OCI-LY1 (cell line): ENCODE data around the gene ZNF579.

ENCODE experiments used
- EZH2 ChIP-seq: fragments of 200-600 bp; sonication (generic), shearing (Covaris generic); IDR thresholded peaks from 2 replicates; pipeline ENCODE4 v1.8.0; 2017; ENCODE audit warnings: borderline replicate concordance, mixed run types, mild to moderate bottlenecking, antibody characterized with exemption, low read length, moderate library complexity, mixed read lengths
- TF ChIP-seq, protein P1 (sequence below): fragments of 200-600 bp; sonication (generic), shearing (Covaris generic); IDR thresholded peaks from 2 replicates; pipeline ENCODE4 v1.5.1; 2017; ENCODE audit warnings: mild to moderate bottlenecking, antibody characterized with exemption, low read length, moderate library complexity, mixed read lengths

DNA sequence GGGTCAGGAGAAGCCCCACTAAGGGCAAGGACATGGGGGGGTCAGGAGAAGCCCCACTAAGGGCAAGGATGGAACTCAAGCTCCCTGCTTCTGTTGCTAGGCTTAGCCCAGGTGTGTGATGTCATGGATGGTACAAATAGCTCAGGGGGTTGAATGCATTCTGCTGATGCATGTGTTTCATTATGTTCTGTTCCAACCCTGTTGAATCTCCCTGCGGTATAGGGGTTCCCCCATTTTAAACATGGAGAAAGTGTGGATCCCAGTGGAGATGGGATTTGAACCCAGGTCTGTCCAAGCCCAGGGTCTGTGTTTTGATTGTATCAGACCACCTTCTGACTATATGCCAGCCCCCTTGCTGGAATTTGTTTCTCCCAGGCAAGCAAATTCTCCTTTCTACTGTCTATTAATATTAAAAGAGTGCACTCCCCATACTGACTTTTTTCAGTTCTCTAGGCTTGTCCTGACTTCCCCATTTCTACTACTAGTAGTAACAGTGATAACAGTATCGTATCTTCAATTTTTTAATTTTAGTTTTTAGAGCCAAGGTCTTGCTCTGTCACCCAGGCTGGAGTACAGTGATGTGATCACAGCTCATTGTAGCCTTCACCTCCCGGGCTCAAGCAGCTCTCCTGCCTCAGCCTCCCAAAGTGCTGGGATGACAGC, 31.5 kb upstream of the ZNF579 start:
- TF ChIP-seq, protein P1, sequence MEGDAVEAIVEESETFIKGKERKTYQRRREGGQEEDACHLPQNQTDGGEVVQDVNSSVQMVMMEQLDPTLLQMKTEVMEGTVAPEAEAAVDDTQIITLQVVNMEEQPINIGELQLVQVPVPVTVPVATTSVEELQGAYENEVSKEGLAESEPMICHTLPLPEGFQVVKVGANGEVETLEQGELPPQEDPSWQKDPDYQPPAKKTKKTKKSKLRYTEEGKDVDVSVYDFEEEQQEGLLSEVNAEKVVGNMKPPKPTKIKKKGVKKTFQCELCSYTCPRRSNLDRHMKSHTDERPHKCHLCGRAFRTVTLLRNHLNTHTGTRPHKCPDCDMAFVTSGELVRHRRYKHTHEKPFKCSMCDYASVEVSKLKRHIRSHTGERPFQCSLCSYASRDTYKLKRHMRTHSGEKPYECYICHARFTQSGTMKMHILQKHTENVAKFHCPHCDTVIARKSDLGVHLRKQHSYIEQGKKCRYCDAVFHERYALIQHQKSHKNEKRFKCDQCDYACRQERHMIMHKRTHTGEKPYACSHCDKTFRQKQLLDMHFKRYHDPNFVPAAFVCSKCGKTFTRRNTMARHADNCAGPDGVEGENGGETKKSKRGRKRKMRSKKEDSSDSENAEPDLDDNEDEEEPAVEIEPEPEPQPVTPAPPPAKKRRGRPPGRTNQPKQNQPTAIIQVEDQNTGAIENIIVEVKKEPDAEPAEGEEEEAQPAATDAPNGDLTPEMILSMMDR: no peak
- TF ChIP-seq EZH2: no peak
